ENCODE measurements around the gene VGLL4.
"Not testable (repeated sequence)": the region's sequence is repeated elsewhere in the genome, so short reads cannot be mapped to it uniquely, and the experiment has no call there.

The VGLL4 gene, protein sequence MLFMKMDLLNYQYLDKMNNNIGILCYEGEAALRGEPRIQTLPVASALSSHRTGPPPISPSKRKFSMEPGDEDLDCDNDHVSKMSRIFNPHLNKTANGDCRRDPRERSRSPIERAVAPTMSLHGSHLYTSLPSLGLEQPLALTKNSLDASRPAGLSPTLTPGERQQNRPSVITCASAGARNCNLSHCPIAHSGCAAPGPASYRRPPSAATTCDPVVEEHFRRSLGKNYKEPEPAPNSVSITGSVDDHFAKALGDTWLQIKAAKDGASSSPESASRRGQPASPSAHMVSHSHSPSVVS

DNA sequence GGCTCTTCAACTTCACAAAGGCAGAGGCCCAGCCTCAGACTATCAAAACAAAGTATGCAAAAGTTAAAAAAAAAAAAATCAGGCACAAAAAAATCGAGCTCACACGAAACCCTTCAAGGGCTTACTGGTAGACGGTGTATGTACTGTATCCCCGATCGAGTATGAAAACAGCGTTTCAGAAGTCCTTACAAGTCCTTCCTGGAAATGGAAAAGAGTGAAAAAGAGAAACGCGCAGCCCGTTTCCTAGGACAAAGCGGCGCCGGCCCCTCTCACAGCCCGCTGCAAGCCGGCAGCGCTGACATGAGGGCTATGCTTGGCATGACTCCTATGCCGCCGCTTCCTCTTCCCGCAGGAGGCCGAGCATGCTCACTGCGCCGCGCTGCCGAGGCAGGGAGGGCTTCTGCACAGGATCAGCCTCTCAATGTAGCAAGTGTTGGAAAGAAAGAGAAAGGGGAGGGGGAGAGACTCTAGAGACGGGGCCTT lies at the start of gene VGLL4:
VGLL4 (minus strand) TSS at position 311 of the 483 bp plus-strand sequence. CDS start 397 bp downstream, outside the sequence.
- DNase-seq = peak; percentile 65

DNA sequence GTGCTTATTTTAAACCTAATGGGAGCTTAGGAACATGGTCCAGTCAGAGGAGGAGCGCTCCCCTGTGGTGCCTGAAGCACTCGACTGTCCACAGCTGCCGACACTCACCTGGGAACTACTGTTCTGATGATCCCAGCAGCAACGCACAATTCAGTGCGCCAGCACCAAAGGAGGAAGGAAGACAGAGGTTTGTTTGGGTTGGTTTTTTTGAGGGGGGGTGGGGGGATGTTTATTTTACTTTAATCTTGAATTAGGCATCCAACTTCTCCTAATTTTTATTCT lies 48.8 kb upstream of the VGLL4 start:
- DNase-seq = no peak

DNA sequence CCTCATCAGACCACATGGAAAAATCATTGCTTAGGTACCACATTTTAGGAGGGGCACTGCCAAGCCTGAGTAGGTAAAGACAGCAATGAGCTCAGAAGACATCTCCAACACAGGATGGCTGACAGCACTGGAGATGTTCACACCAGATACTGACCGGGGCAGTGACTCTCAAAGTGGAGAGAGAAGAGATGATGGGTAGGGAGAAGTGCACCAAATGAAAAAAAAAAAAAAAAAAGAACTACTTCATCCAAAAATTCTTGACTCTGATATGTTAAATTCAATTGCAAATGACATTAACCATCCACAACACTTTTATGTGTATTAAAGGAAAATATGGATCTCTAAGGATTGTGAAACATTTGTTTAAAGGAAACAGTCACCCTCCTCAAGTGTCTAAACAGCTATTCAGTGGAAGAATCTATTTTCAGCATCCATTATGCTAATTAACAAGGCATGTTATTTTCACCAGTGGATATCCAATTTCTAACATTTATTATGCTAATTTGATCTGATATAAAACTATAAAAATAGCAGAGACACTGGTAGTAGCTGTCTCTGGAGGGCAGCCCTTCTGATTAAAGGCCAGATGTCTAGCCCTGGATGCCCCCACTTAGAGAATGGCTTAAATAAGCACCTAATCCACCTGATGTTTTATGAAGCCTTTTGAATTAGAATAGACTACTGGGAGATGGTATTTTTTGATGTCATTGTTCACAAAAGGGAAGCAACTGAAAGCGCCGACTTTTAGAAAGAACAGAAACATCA lies 48.2 kb upstream of the VGLL4 start:
- DNase-seq = no peak

DNA sequence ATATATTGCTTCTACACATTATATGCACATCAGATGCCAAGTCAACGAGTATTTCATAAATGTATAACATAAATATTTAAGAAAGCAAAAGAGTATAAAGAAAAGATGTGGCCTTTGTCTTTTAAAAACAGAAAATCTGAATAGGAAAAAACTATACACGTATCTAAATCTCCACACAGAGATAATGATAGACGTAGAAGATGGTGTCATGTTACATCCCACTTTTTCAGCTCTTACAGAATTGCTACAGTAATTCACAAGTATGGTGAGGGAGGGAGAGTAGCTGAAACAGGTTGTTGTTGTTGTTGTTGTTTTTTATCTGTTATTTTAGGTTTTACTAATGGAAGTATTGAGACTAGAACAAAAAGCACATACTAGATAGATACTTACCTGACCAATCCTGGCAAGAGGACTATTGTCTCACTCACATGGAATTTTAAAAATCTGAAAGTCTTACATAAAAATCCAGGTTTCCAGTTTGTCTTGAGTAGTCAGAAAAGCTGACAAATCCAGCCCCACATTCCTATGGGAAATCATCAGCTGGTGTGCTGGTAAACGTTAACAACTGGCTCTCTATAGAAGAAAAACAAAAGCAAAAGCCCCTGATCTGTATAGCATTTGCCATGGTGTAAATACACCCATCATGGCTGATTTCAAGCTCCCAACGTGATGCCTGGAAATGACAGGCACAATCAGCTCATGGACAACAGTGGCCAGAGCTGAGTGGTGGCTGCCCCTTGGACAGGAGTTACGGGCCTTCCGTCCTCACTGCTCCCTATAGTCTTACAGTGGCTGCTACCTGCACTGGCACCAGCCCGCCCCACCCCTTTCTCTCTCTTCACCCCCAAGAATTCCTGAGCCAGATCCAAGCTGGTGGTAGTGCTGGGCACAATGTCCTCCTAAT lies 47.4 kb upstream of the VGLL4 start:
- no peak for DNase-seq

DNA sequence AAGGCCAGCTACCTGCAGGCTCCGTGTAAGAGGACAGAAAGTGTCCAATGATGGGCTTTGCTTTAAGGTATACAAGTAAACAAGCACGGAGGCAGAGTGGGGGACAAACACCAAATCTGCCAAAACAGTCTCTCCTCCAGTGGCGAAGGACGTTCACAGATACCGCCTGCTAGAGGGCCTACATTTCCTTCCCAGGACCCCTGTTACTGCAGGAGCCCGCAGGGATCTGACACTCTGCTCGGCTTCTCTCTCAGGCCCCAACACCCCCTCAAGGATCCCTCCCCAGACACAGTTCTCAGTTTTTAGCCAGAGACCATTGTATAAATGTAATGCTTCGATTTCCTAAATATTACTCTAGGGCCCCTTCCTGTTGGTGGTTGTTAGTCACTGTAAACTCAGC lies 46.0 kb upstream of the VGLL4 start:
- DNase-seq = no peak

DNA sequence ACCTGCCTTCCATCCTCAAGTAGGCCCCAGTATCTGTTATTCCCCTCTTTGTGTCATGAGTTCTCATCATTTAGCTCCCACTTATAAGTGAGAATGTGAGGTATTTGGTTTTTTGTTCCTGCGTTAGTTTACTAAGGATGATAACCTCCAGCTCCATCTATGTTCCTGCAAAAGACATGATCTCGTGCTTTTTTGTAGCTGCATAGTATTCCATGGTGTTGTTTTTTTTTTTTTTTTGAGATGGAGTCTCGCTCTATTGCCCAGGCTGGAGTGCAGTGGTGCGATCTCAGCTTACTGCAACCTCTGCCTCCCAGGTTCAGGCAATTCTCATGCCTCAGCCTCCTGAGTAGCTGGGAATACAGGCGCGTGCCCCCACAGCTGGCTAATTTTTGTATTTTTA lies 41.3 kb upstream of the VGLL4 start:
- DNase-seq = not testable (repeated sequence)

DNA sequence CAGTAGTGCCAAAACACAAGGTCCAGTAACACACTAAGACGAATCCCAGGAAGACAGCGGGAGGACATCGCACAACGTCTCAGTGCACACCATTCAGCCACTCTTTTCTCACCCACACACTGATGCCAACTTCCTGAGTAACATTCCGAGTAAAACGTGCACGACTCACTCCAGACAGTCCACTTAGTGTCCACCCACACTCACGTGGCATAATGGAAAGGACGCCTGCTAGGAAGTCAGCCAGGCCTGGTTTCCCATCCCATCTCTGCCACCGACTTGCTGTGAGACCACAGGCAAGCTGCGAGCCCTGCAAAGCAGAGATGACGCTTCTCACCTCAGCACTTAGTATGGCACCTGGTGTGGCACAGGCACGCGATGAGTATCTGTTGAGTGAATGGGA lies 36.8 kb upstream of the VGLL4 start:
- no peak for DNase-seq

DNA sequence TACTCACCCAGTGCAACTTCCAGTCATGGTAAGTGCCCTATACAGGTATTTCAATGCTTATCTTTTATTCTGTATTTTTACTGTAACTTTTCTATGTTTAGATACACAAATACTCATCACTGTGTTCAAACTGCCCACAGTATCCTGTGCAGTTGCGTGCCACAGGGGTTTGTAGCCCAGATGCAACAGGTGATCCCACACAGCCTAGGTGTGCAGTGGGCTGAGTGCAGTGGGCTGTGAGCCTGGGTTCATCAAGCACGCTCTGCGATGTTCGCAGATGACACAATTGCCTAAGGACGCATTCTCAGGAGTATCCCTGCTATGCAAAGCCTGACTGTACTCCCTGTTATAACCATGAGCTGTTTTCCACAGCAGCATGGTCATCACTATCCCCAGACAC lies 36.2 kb upstream of the VGLL4 start:
- no peak for DNase-seq

DNA sequence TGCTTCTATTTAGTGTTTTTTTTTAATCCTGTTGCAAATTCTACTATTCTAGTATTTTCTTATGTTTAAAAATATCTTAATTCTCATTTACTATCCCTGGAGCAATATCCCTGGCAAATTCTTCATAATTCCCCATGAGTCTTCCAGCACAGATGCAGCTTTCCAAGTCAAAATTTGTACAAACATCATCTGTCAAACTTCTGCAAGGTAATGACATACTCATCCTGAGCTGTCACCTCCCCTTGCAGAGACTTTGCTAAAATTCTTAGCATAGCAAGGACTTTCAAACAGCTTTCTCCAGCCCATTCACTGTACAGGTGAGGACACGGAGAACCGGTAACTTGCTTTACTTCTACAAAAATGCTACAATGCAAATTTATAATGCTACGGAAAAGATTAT lies 28.6 kb upstream of the VGLL4 start:
- no peak for DNase-seq

DNA sequence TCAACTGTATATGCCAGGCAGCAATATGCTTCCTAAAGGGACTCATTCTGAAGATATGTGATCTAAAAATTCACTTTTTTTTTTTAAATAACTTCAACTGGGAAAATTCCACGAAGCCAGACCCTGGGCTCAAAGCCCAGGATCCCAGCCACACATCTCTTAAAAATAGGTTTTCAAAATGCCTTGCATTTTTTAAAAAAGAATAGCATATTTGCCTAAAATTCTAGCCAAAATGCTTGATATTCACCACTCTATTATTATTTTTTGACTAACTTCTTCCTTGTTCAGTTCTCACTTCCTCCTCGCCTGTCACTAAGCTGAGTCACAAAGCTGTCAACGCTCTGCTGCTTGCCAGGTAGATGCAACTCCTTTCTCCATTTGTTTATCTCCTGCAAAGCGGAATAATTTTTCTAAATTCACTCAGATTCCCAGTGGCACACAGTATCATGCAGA lies 28.0 kb upstream of the VGLL4 start:
- DNase-seq = no peak

DNA sequence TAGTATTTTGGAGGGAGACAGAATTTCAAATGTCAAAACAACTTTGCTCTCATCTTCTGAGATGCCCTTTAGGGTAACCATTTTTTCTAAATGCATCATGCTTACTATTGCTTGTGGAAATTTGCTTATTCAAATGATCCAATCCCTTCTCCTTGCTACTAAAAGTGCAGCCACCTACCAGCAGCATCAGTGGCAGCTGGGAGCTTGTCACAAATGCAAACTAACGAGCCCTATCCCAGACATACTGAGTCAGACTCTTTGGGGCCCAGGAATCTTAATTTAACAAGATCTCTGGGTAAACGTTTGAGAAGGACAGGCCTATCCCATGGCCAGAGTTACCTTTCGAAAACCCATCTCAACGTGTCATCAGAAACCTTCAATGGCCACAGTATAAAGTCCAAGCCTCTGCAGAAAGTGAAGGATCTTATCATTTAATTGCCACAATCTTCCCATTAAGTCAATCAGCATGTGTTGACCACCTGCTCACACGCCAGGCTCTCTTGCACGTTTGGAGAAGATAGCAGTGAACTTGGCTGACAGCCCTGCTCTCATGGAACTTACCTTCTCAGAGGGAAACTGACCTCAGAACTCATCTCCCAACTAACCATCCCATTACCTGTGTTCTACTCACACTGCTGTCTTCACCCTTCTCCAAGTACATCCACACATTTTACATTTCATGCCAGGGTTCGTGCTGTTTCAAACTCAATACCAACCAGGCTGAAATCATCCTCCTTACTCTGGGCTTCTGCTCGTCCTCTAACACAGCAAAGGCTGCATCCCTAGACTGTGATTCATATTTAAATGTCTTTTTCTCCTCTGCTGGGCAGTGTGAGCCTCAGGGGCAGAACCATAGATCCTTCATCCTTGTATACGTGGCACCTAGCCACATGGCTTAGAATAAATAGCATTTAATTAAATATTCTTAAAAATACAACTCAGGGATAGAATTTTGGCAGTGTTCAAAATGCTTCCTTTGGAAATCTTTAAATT lies 24.8 kb upstream of the VGLL4 start:
- DNase-seq = no peak

DNA sequence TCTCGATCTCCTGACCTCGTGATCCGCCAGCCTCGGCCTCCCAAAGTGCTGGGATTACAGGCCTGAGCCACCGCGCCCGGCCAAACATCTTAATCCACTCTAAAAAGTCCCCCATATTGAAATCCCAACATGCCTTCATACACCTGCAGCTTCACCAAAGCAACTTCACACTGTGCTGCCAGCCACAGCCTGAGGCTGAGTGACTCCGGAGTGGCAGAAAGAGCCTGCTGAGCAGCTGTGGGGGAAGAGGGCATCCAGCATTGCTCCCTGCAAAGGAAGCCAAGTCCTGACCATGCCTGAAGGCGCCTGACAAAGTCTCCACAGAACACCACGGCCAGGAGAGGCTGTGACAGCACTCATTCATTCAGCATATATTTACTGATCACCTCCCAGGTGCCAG lies 21.6 kb upstream of the VGLL4 start:
- no peak for DNase-seq

DNA sequence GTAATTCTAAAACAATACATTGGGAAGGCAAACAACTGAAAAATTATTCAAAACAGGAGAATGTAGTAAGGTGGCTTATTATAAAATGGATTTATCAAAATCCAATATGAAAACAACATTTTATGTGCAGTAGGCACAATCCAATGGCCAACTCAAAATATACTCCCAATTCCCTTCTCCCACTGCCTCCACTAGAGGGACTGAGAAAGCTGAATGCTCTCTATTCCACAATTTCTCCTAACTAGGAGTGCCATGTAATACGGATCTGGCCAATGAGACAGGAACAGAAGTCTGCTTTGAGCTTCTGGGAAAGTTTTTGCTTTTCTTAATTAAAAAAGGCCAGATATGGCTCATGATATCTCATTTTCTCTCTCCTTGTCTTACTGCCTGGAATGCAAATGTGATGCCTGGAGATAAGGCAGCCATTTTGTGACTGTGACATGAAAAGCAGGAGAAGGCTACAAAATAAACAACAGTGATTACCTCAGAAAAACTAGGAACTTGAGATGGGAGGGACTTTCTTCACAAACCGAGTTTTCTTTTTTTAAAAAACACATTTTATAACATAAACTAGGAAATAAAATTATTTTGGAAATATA lies 18.8 kb upstream of the VGLL4 start:
- no peak for DNase-seq

DNA sequence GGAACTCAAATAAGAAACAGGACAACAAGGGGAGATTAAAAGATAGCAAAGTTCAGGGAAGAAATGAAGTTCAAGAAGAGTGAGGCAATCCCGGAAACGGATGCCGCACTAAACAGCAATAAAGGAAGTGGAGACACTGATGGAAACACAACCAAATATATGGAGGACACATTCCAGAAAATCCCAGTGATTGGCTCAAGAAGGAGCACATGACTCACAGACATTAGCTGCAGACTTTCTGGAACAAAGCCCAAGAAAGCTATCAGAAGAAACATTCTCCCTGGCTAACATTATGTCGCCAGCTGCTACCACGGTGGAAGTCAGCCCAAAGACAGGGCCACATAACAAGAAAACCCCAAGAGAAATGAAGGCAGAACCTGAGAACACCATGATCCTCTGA lies 18.1 kb upstream of the VGLL4 start:
- no peak for DNase-seq

DNA sequence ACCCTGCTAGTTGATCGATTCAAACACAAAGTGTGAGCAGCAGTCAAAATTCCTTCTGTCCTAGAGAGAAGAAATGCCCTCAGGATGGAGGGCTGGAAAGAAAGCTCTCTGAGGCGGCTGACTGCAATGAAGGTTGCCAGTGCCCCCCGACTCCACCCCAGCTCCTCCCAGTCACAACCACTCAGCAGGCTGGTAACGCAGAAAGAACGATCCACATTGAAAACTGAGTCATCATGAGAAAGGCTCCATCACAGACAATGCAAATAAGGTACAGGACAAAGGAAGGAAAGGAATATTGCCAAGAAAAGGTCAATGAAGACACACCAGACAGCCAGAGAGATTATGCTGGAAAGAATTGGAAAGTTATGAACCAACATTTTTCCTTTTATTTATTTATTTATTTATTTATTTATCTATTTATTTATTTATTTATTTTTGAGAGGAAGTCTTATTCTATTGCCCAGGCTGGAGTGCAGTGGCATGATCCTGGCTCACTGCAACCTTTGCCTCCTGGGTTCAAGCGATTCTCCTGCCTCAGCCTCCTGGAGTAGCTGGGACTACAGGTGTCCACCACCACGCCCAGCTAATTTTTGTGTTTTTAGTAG lies 17.4 kb upstream of the VGLL4 start:
- no peak for DNase-seq

DNA sequence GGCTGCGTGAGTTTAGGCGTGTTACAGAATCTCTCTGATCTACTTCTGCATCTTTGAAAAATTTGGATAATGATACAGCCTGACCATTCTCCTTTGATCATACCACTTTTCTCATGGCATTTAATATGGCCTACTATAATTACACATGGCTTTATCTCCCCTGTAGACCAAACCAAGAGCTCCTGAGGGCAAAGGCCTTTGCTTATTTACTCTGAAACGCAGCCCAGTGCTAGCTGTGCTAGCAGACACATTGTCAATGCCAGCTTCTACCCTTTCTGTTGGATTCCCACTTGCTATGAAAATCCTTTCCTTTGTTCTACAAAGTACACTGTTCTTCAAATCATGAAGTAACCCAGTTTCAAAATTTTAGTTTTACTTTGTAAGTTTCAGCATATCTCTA lies 16.5 kb upstream of the VGLL4 start:
- no peak for DNase-seq

DNA sequence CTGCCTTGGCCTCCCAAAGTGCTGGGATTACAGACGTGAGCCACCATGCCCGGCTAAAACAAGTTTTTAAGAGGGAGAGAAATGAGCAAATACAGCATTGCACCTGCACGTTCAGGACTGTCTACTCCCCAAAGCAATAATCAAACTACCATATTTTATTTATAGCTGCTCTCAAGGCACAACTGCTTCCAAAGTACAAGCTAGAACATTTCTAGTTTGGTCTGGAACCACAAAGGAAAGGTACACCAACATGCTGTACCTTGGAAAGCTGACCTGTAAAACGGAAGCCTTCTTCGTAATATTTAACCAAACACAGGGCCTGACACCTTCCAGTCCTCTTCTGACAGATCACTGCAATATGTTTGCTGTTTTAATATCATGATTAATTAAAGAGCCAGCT lies 14.5 kb upstream of the VGLL4 start:
- DNase-seq = no peak

DNA sequence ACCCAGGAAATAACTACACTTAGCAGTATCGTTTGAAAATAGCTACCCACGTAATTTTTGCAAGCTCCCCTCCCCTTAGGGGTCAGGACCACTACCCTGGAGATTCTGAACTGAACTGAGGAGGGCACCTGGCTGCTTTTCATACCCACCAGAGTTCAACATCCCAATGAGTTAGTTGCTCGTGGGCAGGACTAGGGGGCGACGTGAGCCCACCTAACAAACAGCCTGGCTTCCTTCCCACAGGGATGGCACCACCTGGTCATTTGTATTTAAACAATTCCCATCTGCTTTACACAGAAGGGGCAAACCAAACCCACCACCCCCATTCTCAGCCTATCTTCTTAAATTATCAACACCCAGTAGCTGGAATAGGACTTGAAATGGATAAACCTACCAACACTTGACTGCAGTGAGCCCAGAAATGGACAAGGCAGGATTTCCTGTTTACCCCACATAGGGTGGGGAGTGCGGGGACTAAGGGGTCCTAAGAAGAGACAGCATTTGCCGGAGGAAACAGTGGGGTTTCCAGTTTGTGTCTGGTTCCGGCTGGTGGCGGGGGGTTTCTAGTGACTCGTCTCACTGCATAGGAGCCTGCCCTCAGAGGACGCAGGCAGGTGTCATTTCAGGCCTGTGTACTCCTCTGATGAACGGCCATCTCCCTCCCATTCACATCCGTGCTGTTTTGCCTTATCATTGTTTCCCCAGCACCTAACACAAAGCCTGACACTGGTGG lies 11.6 kb upstream of the VGLL4 start:
- no peak for DNase-seq

DNA sequence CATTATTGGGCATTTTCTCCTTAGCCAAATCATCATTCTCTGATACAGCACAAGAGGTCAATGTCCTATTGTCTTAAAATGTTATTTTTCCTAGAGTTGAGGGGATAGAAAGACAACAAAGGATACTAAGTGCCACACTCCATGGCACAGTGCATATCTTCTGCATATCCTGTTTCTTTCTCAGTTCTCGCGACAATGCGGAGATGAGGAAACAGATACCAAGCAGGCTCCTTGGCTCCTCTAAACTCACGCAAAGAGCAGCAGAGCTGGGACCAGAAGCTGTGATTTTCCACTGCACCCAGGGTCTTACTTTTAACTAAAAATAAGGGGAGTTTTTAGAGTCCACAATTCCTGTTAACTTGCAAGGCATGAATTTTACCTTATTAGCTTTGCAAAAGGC lies 10.5 kb upstream of the VGLL4 start:
- DNase-seq = no peak

DNA sequence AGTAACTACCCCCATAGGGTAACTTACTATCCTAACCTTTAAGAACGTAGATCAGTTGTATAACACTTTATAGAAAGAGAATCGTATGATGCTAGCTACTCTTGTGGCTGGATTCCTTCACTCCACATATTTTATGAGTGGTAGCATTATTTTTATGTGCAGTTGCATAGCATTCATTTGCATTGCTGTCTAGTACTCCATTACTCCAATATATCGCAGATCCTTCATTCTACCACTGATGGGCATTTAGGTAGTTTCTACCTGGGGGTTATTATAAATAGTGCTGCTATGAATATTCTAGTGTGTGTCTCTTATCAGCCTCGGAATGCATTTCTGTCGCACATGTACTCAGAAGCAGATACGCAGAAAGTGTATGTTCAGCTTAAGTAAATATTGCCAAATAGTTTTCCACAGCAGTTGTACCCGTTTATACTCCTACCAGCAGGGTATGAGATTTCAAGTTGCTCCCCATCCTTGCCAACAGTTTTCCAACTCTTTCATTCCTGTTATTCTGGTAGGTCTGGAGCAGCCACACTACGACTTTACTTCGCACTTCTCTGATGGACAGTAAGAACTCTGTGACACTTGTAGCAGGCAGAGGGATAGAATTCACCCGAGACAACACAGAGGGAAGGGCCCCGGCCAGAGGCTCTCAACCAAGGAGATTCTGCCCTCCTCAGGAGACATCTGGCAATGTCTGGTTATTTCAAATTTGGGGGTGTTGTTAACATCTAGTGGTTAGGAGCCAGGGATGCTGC lies 9.8 kb upstream of the VGLL4 start:
- DNase-seq = no peak
